DOHH2 (cell line): ENCODE results near the gene BATF.

Experiments used
- CTCF ChIP-seq: fragments of 200-600 bp; sonication (generic); IDR thresholded peaks from one replicate; pipeline ENCODE4 v1.5.1; 2014; ENCODE audit warnings: antibody characterized with exemption, mild to moderate bottlenecking, low read depth, low read length; ENCODE audit not compliant: poor library complexity, severe bottlenecking
- EZH2phosphoT487 ChIP-seq: fragments of 200-600 bp; sonication (generic); IDR thresholded peaks from 2 replicates; pipeline ENCODE4 v1.6.1; 2017; ENCODE audit warnings: borderline replicate concordance, mild to moderate bottlenecking, antibody characterized with exemption, low read length, moderate library complexity, mixed read lengths

- peak; percentile 94 for TF ChIP-seq CTCF
- no peak for TF ChIP-seq EZH2phosphoT487
These were observed 38.8 kb downstream of the BATF start for GRCh38 chr14:75561013-75561432.
